Panc1 (cell line): Measurements from ENCODE around the gene PHKA2.

ENCODE experiments used
- SIN3A ChIP-seq: IDR thresholded peaks from 2 replicates; pipeline ENCODE4 v1.6.1; 2012; ENCODE audit warnings: low read depth, mild to moderate bottlenecking, low read length, moderate library complexity, borderline replicate concordance; ENCODE audit not compliant: insufficient read depth
- TF ChIP-seq, protein P1 (sequence below): fragments of 450-650 bp; IDR thresholded peaks from 2 replicates; pipeline ENCODE4 v1.5.1; 2017; ENCODE audit warnings: mild to moderate bottlenecking
- TF ChIP-seq, protein P2 (sequence below), 2 experiments: IDR thresholded peaks; 2 replicates each; pipeline ENCODE4 v1.6.1; 2011 to 2012; ENCODE audit warnings: low read depth in 2 of 2, control low read depth in 1 of 2, low read length in 1 of 2, mild to moderate bottlenecking in 1 of 2, moderate library complexity in 1 of 2; ENCODE audit not compliant: insufficient read depth in 1 of 2

GRCh38 chrX:18984381-18985185 is 669 bp upstream of the PHKA2 start:
- TF ChIP-seq, protein P1, sequence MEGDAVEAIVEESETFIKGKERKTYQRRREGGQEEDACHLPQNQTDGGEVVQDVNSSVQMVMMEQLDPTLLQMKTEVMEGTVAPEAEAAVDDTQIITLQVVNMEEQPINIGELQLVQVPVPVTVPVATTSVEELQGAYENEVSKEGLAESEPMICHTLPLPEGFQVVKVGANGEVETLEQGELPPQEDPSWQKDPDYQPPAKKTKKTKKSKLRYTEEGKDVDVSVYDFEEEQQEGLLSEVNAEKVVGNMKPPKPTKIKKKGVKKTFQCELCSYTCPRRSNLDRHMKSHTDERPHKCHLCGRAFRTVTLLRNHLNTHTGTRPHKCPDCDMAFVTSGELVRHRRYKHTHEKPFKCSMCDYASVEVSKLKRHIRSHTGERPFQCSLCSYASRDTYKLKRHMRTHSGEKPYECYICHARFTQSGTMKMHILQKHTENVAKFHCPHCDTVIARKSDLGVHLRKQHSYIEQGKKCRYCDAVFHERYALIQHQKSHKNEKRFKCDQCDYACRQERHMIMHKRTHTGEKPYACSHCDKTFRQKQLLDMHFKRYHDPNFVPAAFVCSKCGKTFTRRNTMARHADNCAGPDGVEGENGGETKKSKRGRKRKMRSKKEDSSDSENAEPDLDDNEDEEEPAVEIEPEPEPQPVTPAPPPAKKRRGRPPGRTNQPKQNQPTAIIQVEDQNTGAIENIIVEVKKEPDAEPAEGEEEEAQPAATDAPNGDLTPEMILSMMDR: peak; percentile 27; the same call in 1 of the 2 replicates
- no peak for TF ChIP-seq SIN3A
- TF ChIP-seq, protein P2, sequence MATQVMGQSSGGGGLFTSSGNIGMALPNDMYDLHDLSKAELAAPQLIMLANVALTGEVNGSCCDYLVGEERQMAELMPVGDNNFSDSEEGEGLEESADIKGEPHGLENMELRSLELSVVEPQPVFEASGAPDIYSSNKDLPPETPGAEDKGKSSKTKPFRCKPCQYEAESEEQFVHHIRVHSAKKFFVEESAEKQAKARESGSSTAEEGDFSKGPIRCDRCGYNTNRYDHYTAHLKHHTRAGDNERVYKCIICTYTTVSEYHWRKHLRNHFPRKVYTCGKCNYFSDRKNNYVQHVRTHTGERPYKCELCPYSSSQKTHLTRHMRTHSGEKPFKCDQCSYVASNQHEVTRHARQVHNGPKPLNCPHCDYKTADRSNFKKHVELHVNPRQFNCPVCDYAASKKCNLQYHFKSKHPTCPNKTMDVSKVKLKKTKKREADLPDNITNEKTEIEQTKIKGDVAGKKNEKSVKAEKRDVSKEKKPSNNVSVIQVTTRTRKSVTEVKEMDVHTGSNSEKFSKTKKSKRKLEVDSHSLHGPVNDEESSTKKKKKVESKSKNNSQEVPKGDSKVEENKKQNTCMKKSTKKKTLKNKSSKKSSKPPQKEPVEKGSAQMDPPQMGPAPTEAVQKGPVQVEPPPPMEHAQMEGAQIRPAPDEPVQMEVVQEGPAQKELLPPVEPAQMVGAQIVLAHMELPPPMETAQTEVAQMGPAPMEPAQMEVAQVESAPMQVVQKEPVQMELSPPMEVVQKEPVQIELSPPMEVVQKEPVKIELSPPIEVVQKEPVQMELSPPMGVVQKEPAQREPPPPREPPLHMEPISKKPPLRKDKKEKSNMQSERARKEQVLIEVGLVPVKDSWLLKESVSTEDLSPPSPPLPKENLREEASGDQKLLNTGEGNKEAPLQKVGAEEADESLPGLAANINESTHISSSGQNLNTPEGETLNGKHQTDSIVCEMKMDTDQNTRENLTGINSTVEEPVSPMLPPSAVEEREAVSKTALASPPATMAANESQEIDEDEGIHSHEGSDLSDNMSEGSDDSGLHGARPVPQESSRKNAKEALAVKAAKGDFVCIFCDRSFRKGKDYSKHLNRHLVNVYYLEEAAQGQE (IDR thresholded peaks at IDR 0.05; ENCODE audit: insufficient read depth in 1 of 2, low read depth in 2 of 2, low read length in 1 of 2): no peak
